ENCODE data around the gene TNFRSF18. TPM values are rescaled to one million over a fixed set of nuclear protein-coding genes. Genes with fewer than 3 reads are reported as not detected.

TNFRSF18 gene
- total RNA-seq, 1 donor from 2014 or later: not detected

- peak; percentile 50 for DNase-seq (ENCODE audit: low spot score)
- H3K27me3 Mint-ChIP-seq (ENCODE audit: low read depth): no peaks in the 10 kb centered on the region
- peaks cover 12% of the 10 kb centered on the region for H3K4me1 Mint-ChIP-seq (ENCODE audit: low read depth)
- no peaks in the 10 kb centered on the region for H3K9me3 Mint-ChIP-seq (ENCODE audit: low read depth)
- no peak overlapping the region for H3K4me3 Mint-ChIP-seq (ENCODE audit: unreplicated experiment)
- H3K36me3 Mint-ChIP-seq (ENCODE audit: low read depth): no peaks in the 10 kb centered on the region
- no peak for TF ChIP-seq CTCF (IDR thresholded peaks at IDR 0.05)
- no peak overlapping the region for H3K27ac Mint-ChIP-seq (ENCODE audit: unreplicated experiment)
Measured at GRCh38 chr1:1207571-1207892, 1.1 kb upstream of the TNFRSF18 start.

GRCh38 chr1:1206966-1207531 is 657 bp upstream of the TNFRSF18 start:
- H3K27me3 Mint-ChIP-seq (ENCODE audit: low read depth): no peaks in the 10 kb centered on the region
- H3K4me3 Mint-ChIP-seq (ENCODE audit: unreplicated experiment): no peak overlapping the region
- TF ChIP-seq CTCF (IDR thresholded peaks at IDR 0.05): peak; percentile 22
- H3K36me3 Mint-ChIP-seq (ENCODE audit: low read depth): no peaks in the 10 kb centered on the region
- DNase-seq (ENCODE audit: low spot score): peak; percentile 82
- no peaks in the 10 kb centered on the region for H3K9me3 Mint-ChIP-seq (ENCODE audit: low read depth)
- peaks cover 12% of the 10 kb centered on the region for H3K4me1 Mint-ChIP-seq (ENCODE audit: low read depth)
- no peak overlapping the region for H3K27ac Mint-ChIP-seq (ENCODE audit: unreplicated experiment)

GRCh38 chr1:1205769-1206375 is 520 bp downstream of the TNFRSF18 start:
- Mint-ChIP-seq H3K9me3 (ENCODE audit: low read depth) (no peaks in the 10 kb centered on the region), H3K36me3 (ENCODE audit: low read depth) (no peaks in the 10 kb centered on the region), H3K27me3 (ENCODE audit: low read depth) (no peaks in the 10 kb centered on the region), H3K4me1 (ENCODE audit: low read depth) (peaks cover 12% of the 10 kb centered on the region), H3K27ac (ENCODE audit: unreplicated experiment) (no peak overlapping the region), H3K4me3 (ENCODE audit: unreplicated experiment) (no peak overlapping the region)
- peak; percentile 87 for DNase-seq (ENCODE audit: low spot score)
- TF ChIP-seq CTCF (IDR thresholded peaks at IDR 0.05): no peak

GRCh38 chr1:1204998-1205768 is 1.2 kb downstream of the TNFRSF18 start:
- H3K27ac Mint-ChIP-seq (ENCODE audit: unreplicated experiment): no peak overlapping the region
- TF ChIP-seq CTCF (IDR thresholded peaks at IDR 0.05): no peak
- H3K27me3 Mint-ChIP-seq (ENCODE audit: low read depth): no peaks in the 10 kb centered on the region
- H3K4me1 Mint-ChIP-seq (ENCODE audit: low read depth): peaks cover 12% of the 10 kb centered on the region
- H3K4me3 Mint-ChIP-seq (ENCODE audit: unreplicated experiment): no peak overlapping the region
- H3K9me3 Mint-ChIP-seq (ENCODE audit: low read depth): no peaks in the 10 kb centered on the region
- H3K36me3 Mint-ChIP-seq (ENCODE audit: low read depth): no peaks in the 10 kb centered on the region
- DNase-seq (ENCODE audit: low spot score): peak; percentile 89

GRCh38 chr1:1204425-1204920 is 1.9 kb downstream of the TNFRSF18 start:
- peaks cover 12% of the 10 kb centered on the region for H3K4me1 Mint-ChIP-seq (ENCODE audit: low read depth)
- DNase-seq (ENCODE audit: low spot score): peak; percentile 79
- H3K4me3 Mint-ChIP-seq (ENCODE audit: unreplicated experiment): no peak overlapping the region
- H3K36me3 Mint-ChIP-seq (ENCODE audit: low read depth): no peaks in the 10 kb centered on the region
- no peaks in the 10 kb centered on the region for H3K27me3 Mint-ChIP-seq (ENCODE audit: low read depth)
- no peak overlapping the region for H3K27ac Mint-ChIP-seq (ENCODE audit: unreplicated experiment)
- no peaks in the 10 kb centered on the region for H3K9me3 Mint-ChIP-seq (ENCODE audit: low read depth)
- TF ChIP-seq CTCF (IDR thresholded peaks at IDR 0.05): no peak

All from chondrocyte (in vitro differentiated cells).